AG04449 (cell line): ENCODE measurements around the gene LRRTM4.

Experiments
- CTCF ChIA-PET: fragments of 350-600 bp; formaldehyde crosslinking; extraction: SDS; loops from one replicate; lab custom pipeline; 2021; ENCODE audit warnings: antibody characterized with exemption; lab: Yijun Ruan, JAX
- POLR2A ChIA-PET: fragments of 400-600, 350-600 bp; formaldehyde crosslinking; extraction: SDS; loops from one replicate; lab custom pipeline; 2020; ENCODE audit warnings: antibody characterized with exemption, inconsistent platforms; lab: Yijun Ruan, JAX
- DNase-seq: peaks from one replicate; pipeline ENCODE4 v3.0.0-alpha.2; 2010; ENCODE audit warnings: low read depth, low spot score
- H3K4me3 ChIP-seq: 2 replicates; pipeline ENCODE4 v1.5.1; 2011; ENCODE audit warnings: low read depth, mild to moderate bottlenecking, control low read depth, low read length
- TF ChIP-seq, protein P1 (sequence below): IDR thresholded peaks from one replicate; pipeline ENCODE4 v1.5.1; 2011; ENCODE audit warnings: mild to moderate bottlenecking, moderate library complexity, low read length, control low read depth, inconsistent platforms; ENCODE audit not compliant: insufficient read depth; ENCODE audit errors: missing control alignments

LRRTM4 gene

DNA sequence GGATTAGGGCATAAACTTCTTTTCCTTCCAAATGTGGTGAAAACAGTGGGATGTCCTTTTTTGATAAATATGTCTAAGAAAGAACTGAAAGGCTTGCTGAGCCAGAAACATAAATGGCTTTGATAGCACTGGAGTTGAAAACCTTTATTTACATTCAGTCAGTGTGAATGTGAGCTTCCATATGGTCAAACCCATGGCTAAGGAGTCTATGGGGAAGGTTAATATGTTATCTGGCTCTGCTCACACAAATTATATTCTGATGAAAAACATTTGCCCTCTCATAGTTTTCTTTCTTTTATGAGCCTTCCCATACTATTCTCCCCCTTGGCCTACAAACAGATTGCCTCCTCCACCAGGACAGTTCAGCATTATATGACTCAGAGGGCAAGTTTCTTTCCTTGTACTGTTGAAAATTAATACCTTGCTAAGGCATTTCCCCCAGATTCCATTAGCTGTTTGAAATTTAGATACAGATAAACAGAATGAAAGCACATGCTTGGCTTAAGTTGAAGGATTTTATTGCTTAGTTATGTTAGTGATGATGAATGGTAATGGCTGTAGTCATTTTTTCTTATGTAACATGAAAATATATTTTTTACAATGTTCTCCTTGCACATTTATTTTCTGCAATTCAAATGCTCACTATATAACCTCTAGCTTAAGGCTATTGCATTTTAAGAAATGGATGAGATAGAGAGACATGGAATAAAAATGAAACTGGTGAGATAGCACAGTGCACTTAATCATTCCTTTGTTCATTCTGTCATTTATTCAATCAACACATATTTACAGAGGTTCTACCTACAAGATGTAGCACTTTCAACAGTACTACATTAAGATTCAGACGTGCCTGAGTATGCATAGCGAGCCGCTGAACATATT is 544.1 kb downstream of the LRRTM4 start:
- TF ChIP-seq, protein P1, sequence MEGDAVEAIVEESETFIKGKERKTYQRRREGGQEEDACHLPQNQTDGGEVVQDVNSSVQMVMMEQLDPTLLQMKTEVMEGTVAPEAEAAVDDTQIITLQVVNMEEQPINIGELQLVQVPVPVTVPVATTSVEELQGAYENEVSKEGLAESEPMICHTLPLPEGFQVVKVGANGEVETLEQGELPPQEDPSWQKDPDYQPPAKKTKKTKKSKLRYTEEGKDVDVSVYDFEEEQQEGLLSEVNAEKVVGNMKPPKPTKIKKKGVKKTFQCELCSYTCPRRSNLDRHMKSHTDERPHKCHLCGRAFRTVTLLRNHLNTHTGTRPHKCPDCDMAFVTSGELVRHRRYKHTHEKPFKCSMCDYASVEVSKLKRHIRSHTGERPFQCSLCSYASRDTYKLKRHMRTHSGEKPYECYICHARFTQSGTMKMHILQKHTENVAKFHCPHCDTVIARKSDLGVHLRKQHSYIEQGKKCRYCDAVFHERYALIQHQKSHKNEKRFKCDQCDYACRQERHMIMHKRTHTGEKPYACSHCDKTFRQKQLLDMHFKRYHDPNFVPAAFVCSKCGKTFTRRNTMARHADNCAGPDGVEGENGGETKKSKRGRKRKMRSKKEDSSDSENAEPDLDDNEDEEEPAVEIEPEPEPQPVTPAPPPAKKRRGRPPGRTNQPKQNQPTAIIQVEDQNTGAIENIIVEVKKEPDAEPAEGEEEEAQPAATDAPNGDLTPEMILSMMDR, result no peak
- ChIA-PET POLR2A (no interaction called here), CTCF (no interaction called here)
- DNase-seq, result no peak
- no peak overlapping the region for H3K4me3 ChIP-seq

DNA sequence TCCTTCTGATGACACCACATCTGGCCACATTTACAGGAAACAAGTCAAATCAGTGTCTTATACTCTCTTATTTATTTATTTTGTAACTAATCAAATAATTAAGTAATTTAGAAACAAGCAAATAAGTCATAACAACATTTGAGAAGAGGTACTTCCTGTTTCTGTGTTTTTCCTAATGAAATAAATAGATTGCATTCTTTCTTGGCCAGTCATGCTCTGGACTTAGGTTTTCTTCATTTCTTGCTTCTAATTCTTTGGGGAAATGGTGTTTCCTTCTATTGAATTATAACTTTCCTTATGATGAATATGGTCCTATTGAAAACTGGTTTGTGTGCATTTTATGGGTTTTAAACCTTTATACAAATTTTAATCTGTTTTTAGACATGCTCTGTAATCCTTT is 546.4 kb downstream of the LRRTM4 start:
- no peak overlapping the region for H3K4me3 ChIP-seq
- POLR2A ChIA-PET, result no interaction called here
- CTCF ChIA-PET, result no interaction called here

DNA sequence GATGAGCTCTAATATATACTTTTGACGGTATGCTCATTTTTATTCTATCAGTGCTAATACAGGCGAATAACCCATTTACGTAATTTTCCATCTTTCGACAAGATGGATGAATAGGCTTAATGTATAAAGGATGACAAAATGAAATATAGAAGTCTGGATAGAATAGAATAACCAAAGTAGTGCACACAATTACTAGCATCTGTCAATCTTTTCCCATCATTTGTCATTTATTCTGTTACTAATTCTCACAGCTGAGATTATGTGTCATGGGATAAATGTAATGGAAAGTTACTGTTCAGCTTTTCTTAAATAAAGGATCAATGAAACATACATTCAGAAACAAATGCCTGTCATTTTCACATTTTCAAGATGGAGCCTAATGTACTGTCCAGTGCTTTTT is 548.6 kb downstream of the LRRTM4 start:
- TF ChIP-seq, protein P1, result no peak
- no peak for DNase-seq
- ChIA-PET POLR2A (no interaction called here), CTCF (no interaction called here)
- H3K4me3 ChIP-seq, result no peak overlapping the region

More for the DNA sequence above, 546.4 kb downstream of the LRRTM4 start:
- no peak for DNase-seq
- TF ChIP-seq, protein P1, result no peak

DNA sequence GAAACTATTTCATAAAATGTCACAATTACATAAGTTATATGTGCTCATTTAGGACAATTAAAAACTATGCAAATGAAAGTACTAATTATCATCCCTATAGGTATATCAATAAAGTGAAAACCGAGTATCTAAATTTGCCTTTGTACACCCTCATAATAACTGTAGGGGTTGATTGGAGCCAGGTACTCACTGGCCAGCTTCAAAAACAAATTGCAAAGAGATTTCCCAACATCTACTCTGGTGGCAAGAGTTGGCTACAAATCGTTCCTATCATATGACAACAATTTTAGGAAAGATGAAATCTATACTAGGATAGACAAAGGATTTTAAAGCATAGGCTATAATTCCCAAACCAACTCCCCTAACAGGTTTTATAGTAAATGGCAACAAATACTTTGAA is 556.4 kb downstream of the LRRTM4 start:
- DNase-seq, result no peak
- H3K4me3 ChIP-seq, result no peak overlapping the region
- ChIA-PET CTCF (no interaction called here), POLR2A (no interaction called here)
- TF ChIP-seq, protein P1, result no peak

DNA sequence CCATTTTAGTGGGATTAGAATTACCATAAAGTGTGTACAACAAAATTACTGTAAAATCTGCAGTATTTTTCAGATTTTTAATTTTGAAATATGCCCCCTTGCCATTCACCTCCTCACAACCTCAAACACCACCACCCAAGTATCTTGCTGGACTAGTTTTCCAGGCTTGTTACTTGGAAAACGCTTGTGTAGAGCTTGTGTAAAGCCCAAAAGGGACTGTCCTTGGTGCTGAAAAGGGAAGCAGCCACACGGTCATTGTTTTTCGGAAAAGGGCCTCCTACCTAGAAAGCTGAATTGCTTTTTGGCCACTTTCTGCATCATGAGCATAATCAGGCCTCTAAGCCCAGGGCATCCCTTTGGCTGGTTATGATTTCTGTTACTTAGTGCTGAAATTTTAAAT is 563.4 kb downstream of the LRRTM4 start:
- no peak for DNase-seq
- CTCF ChIA-PET, result no interaction called here
- TF ChIP-seq, protein P1, result no peak

DNA sequence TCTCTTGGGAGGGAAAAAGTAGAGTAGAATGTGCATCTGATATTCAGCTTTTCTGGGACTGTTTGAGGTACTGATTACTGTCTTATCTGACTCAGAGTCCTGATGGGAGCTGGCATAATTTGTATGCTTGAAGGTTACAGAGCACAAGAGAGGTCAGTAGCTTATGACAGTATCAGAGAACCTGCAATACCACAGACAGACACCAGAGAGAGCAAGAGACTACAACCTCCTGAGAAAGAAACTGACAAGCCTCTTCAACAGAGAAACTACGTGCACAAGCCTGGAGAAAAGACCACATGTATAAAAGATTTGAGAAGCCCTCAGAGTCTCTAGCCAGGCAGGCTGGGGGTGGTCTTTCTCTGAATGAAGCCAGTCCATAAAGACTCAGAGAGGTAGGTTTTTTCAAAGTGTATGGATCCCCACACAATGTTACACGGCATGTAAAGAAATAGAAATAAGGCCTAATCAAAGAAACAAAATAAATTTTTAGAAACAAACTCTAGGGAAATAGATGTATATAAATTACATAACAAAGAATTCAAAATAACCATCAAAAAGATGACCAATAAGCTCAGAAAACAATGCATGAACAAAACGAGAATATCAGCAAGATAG is 568.3 kb downstream of the LRRTM4 start:
- POLR2A ChIA-PET, result no interaction called here
- TF ChIP-seq, protein P1, result no peak
- CTCF ChIA-PET, result no interaction called here
- H3K4me3 ChIP-seq, result no peak overlapping the region
- DNase-seq, result no peak

More for the DNA sequence above, 563.4 kb downstream of the LRRTM4 start:
- POLR2A ChIA-PET, result no interaction called here
- no peak overlapping the region for H3K4me3 ChIP-seq
